WTC11 (cell line): ENCODE measurements around the gene PSKH1. TPM values are rescaled to one million over a fixed set of nuclear protein-coding genes. Genes with fewer than 3 reads are reported as not detected.

Experiments
- ATAC-seq: fragments of 200-7000 bp; cut with Tn5 transposase; 2 replicates; pipeline ENCODE4 v1.10.0; 2021; ENCODE audit warnings: mild to moderate bottlenecking, moderate library complexity
- CTCF ChIA-PET: fragments of 300-600 bp; sonication (Branson Sonifier 250); formaldehyde crosslinking; loops from one replicate; lab custom pipeline; 2021; ENCODE audit warnings: antibody characterized with exemption; lab: Charles Lee
- POLR2A ChIA-PET: fragments of 350-600 bp; sonication (Branson Sonifier 250); formaldehyde crosslinking; loops from one replicate; lab custom pipeline; 2021; ENCODE audit warnings: antibody characterized with exemption; lab: Charles Lee
- DNase-seq: peaks from one replicate; pipeline ENCODE4 v3.0.0; 2021; ENCODE audit warnings: low spot score
- H3K27ac Mint-ChIP-seq: 2 replicates; pipeline ENCODE4 v1.8.0; 2021; ENCODE audit warnings: mixed read lengths
- H3K27me3 Mint-ChIP-seq: 2 replicates; pipeline ENCODE4 v1.8.0; 2021; ENCODE audit warnings: low read depth, mild to moderate bottlenecking, moderate library complexity, mixed read lengths
- H3K36me3 Mint-ChIP-seq: 2 replicates; pipeline ENCODE4 v1.8.0; 2021; ENCODE audit warnings: mixed read lengths
- H3K4me1 Mint-ChIP-seq: 2 replicates; pipeline ENCODE4 v1.8.0; 2022; ENCODE audit warnings: mixed read lengths
- H3K4me3 Mint-ChIP-seq: 2 replicates; pipeline ENCODE4 v1.8.0; 2021; ENCODE audit warnings: mild to moderate bottlenecking, moderate library complexity, mixed read lengths
- H3K9me3 Mint-ChIP-seq: 2 replicates; pipeline ENCODE4 v1.8.0; 2021; ENCODE audit warnings: mixed read lengths
- AR ChIP-seq: fragments of 250-450 bp; sonication (Bioruptor Pico); IDR thresholded peaks from 2 replicates; pipeline ENCODE4 v1.9.0; 2021; ENCODE audit warnings: mild to moderate bottlenecking
- ARID4B ChIP-seq: sonication (generic); formaldehyde crosslinking; IDR thresholded peaks from 2 replicates; pipeline ENCODE4 v1.8.0; 2023; ENCODE audit warnings: missing genetic modification reagents, mild to moderate bottlenecking, borderline replicate concordance
- ATF2 ChIP-seq: sonication (generic); formaldehyde crosslinking; IDR thresholded peaks from 2 replicates; pipeline ENCODE4 v1.8.1; 2022; ENCODE audit warnings: low read depth, missing genetic modification reagents, borderline replicate concordance
- ATF3 ChIP-seq: sonication (generic); formaldehyde crosslinking; conservative IDR thresholded peaks from 2 replicates; pipeline ENCODE4 v1.8.1; 2022; ENCODE audit warnings: mild to moderate bottlenecking, missing genetic modification reagents
- ELF4 ChIP-seq: sonication (generic); formaldehyde crosslinking; IDR thresholded peaks from 2 replicates; pipeline ENCODE4 v1.8.1; 2022; ENCODE audit warnings: low read depth, mild to moderate bottlenecking, moderate library complexity, missing genetic modification reagents
- IRF2 ChIP-seq: sonication (generic); formaldehyde crosslinking; IDR thresholded peaks from 2 replicates; pipeline ENCODE4 v1.8.0; 2022; ENCODE audit warnings: low read depth, missing genetic modification reagents, borderline replicate concordance
- JUN ChIP-seq: sonication (generic); formaldehyde crosslinking; IDR thresholded peaks from 2 replicates; pipeline ENCODE4 v1.8.0; 2023; ENCODE audit warnings: mild to moderate bottlenecking, missing genetic modification reagents
- KAT7 ChIP-seq: sonication (generic); formaldehyde crosslinking; IDR thresholded peaks from 2 replicates; pipeline ENCODE4 v1.8.1; 2023; ENCODE audit warnings: missing genetic modification reagents, mild to moderate bottlenecking, borderline replicate concordance
- MXD4 ChIP-seq: fragments of 250-450 bp; sonication (Bioruptor Pico); IDR thresholded peaks from 2 replicates; pipeline ENCODE4 v1.8.0; 2021; ENCODE audit warnings: mild to moderate bottlenecking, moderate library complexity, borderline replicate concordance
- NFATC4 ChIP-seq: fragments of 250-450 bp; sonication (Bioruptor Pico); IDR thresholded peaks from 2 replicates; pipeline ENCODE4 v1.9.0; 2021; ENCODE audit warnings: mild to moderate bottlenecking
- NR1H2 ChIP-seq: sonication (generic); formaldehyde crosslinking; IDR thresholded peaks from 2 replicates; pipeline ENCODE4 v1.9.0; 2021; ENCODE audit warnings: mild to moderate bottlenecking, moderate library complexity, missing genetic modification reagents
- NR3C1 ChIP-seq: sonication (generic); formaldehyde crosslinking; conservative IDR thresholded peaks from 2 replicates; pipeline ENCODE4 v1.8.1; 2023; ENCODE audit warnings: low read depth, mild to moderate bottlenecking, missing genetic modification reagents
- PRRX2 ChIP-seq: fragments of 250-450 bp; sonication (Bioruptor Pico); IDR thresholded peaks from 2 replicates; pipeline ENCODE4 v1.8.0; 2021; ENCODE audit warnings: mild to moderate bottlenecking
- SMAD3 ChIP-seq: sonication (generic); formaldehyde crosslinking; IDR thresholded peaks from 2 replicates; pipeline ENCODE4 v1.8.0; 2022; ENCODE audit warnings: missing genetic modification reagents, mild to moderate bottlenecking, borderline replicate concordance
- SMAD4 ChIP-seq: sonication (generic); formaldehyde crosslinking; IDR thresholded peaks from 2 replicates; pipeline ENCODE4 v1.8.0; 2022; ENCODE audit warnings: mild to moderate bottlenecking, missing genetic modification reagents
- ZBTB21 ChIP-seq: sonication (generic); formaldehyde crosslinking; IDR thresholded peaks from 2 replicates; pipeline ENCODE4 v1.8.1; 2023; ENCODE audit warnings: mild to moderate bottlenecking, missing genetic modification reagents, borderline replicate concordance
- ZNF263 ChIP-seq: sonication (generic); formaldehyde crosslinking; IDR thresholded peaks from 2 replicates; pipeline ENCODE4 v1.8.1; 2022; ENCODE audit warnings: low read depth, mild to moderate bottlenecking, moderate library complexity, missing genetic modification reagents
- ZNF281 ChIP-seq: sonication (generic); formaldehyde crosslinking; IDR thresholded peaks from 2 replicates; pipeline ENCODE4 v1.8.0; 2023; ENCODE audit warnings: mild to moderate bottlenecking, missing genetic modification reagents
- ZNF317 ChIP-seq: sonication (generic); formaldehyde crosslinking; IDR thresholded peaks from 2 replicates; pipeline ENCODE4 v1.8.1; 2023; ENCODE audit warnings: low read depth, mild to moderate bottlenecking, moderate library complexity, missing genetic modification reagents, borderline replicate concordance
- total RNA-seq: library from RNA; stranded (reverse); gene quantifications from 3 replicates; pipeline ENCODE4 v1.2.3, GENCODE V29; 2021
- TF ChIP-seq, protein P1 (sequence below): fragments of 250-450 bp; sonication (Bioruptor Pico); IDR thresholded peaks from 2 replicates; pipeline ENCODE4 v1.9.0; 2021; ENCODE audit warnings: mild to moderate bottlenecking, borderline replicate concordance

Gene PSKH1
- total RNA-seq, 1 experiment from 2014 or later: 32.6 TPM

DNA sequence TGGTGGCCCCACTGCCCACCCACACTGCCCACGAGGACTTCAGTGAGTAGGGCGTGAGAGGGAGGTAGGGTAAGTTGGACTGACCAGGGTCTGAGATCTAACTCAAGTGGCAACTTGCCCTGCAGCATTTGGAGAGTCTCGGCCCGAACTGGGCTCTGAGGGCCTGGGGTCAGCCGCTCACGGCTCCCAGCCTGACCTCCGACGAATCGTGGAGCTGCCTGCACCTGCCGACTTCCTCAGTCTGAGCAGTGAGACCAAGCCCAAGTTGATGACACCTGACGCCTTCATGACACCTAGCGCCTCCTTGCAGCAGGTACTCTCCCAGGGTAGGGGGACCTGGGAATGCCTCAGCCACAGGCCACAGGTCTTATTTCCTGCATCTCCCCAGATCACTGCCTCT lies 13.6 kb upstream of the PSKH1 start:
- no peaks in the 10 kb centered on the region for H3K27me3 Mint-ChIP-seq
- no peak for DNase-seq
- ChIA-PET CTCF (no interaction called here), POLR2A (no interaction called here)
- TF ChIP-seq ZNF263 (CRISPR knock-in tag) (no peak), NR3C1 (no peak), ARID4B (no peak), NFATC4 (CRISPR knock-in tag) (no peak), NR1H2 (CRISPR knock-in tag) (no peak), ATF3 (CRISPR knock-in tag) (no peak), ELF4 (CRISPR knock-in tag) (no peak), SMAD4 (CRISPR knock-in tag) (no peak), KAT7 (CRISPR knock-in tag) (no peak), ZNF281 (CRISPR knock-in tag) (no peak), IRF2 (no peak), PRRX2 (CRISPR knock-in tag) (no peak), SMAD3 (CRISPR knock-in tag) (no peak), MXD4 (CRISPR knock-in tag) (no peak), ATF2 (no peak), AR (no peak), ZBTB21 (CRISPR knock-in tag) (no peak), ZNF317 (CRISPR knock-in tag) (no peak), JUN (CRISPR knock-in tag) (no peak)
- TF ChIP-seq, protein P1, sequence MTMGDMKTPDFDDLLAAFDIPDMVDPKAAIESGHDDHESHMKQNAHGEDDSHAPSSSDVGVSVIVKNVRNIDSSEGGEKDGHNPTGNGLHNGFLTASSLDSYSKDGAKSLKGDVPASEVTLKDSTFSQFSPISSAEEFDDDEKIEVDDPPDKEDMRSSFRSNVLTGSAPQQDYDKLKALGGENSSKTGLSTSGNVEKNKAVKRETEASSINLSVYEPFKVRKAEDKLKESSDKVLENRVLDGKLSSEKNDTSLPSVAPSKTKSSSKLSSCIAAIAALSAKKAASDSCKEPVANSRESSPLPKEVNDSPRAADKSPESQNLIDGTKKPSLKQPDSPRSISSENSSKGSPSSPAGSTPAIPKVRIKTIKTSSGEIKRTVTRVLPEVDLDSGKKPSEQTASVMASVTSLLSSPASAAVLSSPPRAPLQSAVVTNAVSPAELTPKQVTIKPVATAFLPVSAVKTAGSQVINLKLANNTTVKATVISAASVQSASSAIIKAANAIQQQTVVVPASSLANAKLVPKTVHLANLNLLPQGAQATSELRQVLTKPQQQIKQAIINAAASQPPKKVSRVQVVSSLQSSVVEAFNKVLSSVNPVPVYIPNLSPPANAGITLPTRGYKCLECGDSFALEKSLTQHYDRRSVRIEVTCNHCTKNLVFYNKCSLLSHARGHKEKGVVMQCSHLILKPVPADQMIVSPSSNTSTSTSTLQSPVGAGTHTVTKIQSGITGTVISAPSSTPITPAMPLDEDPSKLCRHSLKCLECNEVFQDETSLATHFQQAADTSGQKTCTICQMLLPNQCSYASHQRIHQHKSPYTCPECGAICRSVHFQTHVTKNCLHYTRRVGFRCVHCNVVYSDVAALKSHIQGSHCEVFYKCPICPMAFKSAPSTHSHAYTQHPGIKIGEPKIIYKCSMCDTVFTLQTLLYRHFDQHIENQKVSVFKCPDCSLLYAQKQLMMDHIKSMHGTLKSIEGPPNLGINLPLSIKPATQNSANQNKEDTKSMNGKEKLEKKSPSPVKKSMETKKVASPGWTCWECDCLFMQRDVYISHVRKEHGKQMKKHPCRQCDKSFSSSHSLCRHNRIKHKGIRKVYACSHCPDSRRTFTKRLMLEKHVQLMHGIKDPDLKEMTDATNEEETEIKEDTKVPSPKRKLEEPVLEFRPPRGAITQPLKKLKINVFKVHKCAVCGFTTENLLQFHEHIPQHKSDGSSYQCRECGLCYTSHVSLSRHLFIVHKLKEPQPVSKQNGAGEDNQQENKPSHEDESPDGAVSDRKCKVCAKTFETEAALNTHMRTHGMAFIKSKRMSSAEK (CRISPR knock-in tag): no peak
- H3K4me3 Mint-ChIP-seq: no peak overlapping the region
- ATAC-seq: no peak
- H3K4me1 Mint-ChIP-seq: peaks cover 3% of the 10 kb centered on the region
- H3K9me3 Mint-ChIP-seq: no peaks in the 10 kb centered on the region
- H3K36me3 Mint-ChIP-seq: peaks cover 57% of the 10 kb centered on the region
- H3K27ac Mint-ChIP-seq: no peak overlapping the region
